ENCODE results near the gene TTBK2. TPM values are rescaled to one million over a fixed set of nuclear protein-coding genes. Genes with fewer than 3 reads are reported as not detected.

The TTBK2 gene
- total RNA-seq, 1 experiment from 2014 or later = 10.6 TPM

DNA sequence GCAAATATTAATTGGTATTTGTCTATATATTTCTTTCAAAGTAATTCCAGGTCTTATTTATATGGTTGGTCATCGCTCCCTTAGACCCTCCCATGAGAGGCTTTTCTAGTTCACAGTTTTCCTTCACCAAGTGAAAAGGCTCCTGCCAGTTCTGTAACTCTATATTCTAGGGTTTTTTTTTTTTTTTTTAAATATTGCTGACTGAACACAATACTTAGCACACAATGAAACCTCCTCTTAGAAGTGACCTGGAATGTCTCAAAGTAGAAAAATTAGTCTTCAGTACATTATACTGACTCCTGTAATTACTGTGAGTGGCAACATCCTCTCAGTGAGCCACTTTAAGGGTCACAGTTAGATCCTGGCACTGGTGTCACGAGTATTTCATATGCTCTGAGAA lies 135.0 kb downstream of the TTBK2 start:
- no peak overlapping the region for H3K4ac ChIP-seq (ENCODE audit: low read depth, low read length)
- TF ChIP-seq, protein P1, sequence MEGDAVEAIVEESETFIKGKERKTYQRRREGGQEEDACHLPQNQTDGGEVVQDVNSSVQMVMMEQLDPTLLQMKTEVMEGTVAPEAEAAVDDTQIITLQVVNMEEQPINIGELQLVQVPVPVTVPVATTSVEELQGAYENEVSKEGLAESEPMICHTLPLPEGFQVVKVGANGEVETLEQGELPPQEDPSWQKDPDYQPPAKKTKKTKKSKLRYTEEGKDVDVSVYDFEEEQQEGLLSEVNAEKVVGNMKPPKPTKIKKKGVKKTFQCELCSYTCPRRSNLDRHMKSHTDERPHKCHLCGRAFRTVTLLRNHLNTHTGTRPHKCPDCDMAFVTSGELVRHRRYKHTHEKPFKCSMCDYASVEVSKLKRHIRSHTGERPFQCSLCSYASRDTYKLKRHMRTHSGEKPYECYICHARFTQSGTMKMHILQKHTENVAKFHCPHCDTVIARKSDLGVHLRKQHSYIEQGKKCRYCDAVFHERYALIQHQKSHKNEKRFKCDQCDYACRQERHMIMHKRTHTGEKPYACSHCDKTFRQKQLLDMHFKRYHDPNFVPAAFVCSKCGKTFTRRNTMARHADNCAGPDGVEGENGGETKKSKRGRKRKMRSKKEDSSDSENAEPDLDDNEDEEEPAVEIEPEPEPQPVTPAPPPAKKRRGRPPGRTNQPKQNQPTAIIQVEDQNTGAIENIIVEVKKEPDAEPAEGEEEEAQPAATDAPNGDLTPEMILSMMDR (conservative IDR thresholded peaks at IDR 0.05) = no peak
- H3K23ac ChIP-seq (ENCODE audit: insufficient read length, low read depth, low read length) = no peak overlapping the region
- WGBS (ENCODE audit: extremely low coverage, insufficient read length, low lambda C conversion rate) = no CpG with 5 or more reads among the region's 2 CpGs
- H2AFZ ChIP-seq (ENCODE audit: low read length) = no peak overlapping the region
- no peak overlapping the region for H3K4me2 ChIP-seq (ENCODE audit: insufficient read depth, insufficient read length, low read length)
- H2BK15ac ChIP-seq (ENCODE audit: low read depth, low read length) = no peak overlapping the region
- no peak overlapping the region for H3K27ac Mint-ChIP-seq
- DNase-seq = no peak
- H3K27me3 Mint-ChIP-seq (ENCODE audit: low read depth) = no peaks in the 10 kb centered on the region
- no peak overlapping the region for H3K14ac ChIP-seq (ENCODE audit: insufficient read depth, low read length)
- no peak overlapping the region for H4K91ac ChIP-seq (ENCODE audit: insufficient read length, low read depth, low read length)
- H3K9me3 ChIP-seq (ENCODE audit: control insufficient read depth, low read depth, low read length) = no peaks in the 10 kb centered on the region
- no peaks in the 10 kb centered on the region for H3K9me3 Mint-ChIP-seq
- H3K27me3 ChIP-seq (ENCODE audit: insufficient read depth, low read length) = no peaks in the 10 kb centered on the region
- H2BK5ac ChIP-seq (ENCODE audit: insufficient read length, low read length) = no peak overlapping the region
- no peaks in the 10 kb centered on the region for H3K79me2 ChIP-seq (ENCODE audit: insufficient read depth, low read length)
- H2BK20ac ChIP-seq (ENCODE audit: low read depth, low read length, poor library complexity, severe bottlenecking) = no peak overlapping the region
- H3K4me1 Mint-ChIP-seq = peaks cover 5% of the 10 kb centered on the region in 2 experiments; a peak in 2 of 4 replicates
- no peak overlapping the region for H3K9ac ChIP-seq (ENCODE audit: extremely low read depth, insufficient read length, low read length)
- H3K56ac ChIP-seq (ENCODE audit: insufficient read length, low read depth, low read length) = no peak overlapping the region
- no peak overlapping the region for H3K27ac ChIP-seq (ENCODE audit: insufficient read length, low read depth, low read length)
- H4K8ac ChIP-seq (replicated peaks; ENCODE audit: insufficient read length, low read depth, low read length) = no peak overlapping the region
- H2AK5ac ChIP-seq (ENCODE audit: insufficient read length, low read length) = no peak overlapping the region
- no peaks in the 10 kb centered on the region for H3K79me1 ChIP-seq (ENCODE audit: insufficient read depth, low read depth, low read length, poor library complexity, severe bottlenecking)
- no peak overlapping the region for H3T11ph ChIP-seq (ENCODE audit: low read length)
- H4K5ac ChIP-seq (ENCODE audit: insufficient read length, low read depth, low read length) = no peak overlapping the region
- no peak overlapping the region for H2BK120ac ChIP-seq (ENCODE audit: low read depth, low read length, poor library complexity, severe bottlenecking)
- H3K4me1 ChIP-seq (ENCODE audit: insufficient read depth, low read length) = no peaks in the 10 kb centered on the region
- H3K4me3 Mint-ChIP-seq = no peak overlapping the region
- H4K20me1 ChIP-seq (ENCODE audit: control insufficient read depth, insufficient read depth, insufficient read length) = no peaks in the 10 kb centered on the region
- H3K23me2 ChIP-seq (ENCODE audit: insufficient read length, low read depth, low read length, poor library complexity, severe bottlenecking) = no peaks in the 10 kb centered on the region
- peaks cover 2 to 8% (median 3%) of the 10 kb centered on the region in 3 experiments; a peak in 5 of 7 replicates for H3K36me3 Mint-ChIP-seq (ENCODE audit: insufficient read depth in 1 of 3, low read depth in 3 of 3)
- H3K18ac ChIP-seq (ENCODE audit: insufficient read length, low read depth, low read length) = no peak overlapping the region
- no peak overlapping the region for H2BK12ac ChIP-seq (ENCODE audit: insufficient read length, low read depth, low read length)

Measured in H9 (cell line).